ENCODE results near the gene ABR.
"Not testable (repeated sequence)": the region's sequence is repeated elsewhere in the genome, so short reads cannot be mapped to it uniquely, and the experiment has no call there.

The ABR gene

DNA sequence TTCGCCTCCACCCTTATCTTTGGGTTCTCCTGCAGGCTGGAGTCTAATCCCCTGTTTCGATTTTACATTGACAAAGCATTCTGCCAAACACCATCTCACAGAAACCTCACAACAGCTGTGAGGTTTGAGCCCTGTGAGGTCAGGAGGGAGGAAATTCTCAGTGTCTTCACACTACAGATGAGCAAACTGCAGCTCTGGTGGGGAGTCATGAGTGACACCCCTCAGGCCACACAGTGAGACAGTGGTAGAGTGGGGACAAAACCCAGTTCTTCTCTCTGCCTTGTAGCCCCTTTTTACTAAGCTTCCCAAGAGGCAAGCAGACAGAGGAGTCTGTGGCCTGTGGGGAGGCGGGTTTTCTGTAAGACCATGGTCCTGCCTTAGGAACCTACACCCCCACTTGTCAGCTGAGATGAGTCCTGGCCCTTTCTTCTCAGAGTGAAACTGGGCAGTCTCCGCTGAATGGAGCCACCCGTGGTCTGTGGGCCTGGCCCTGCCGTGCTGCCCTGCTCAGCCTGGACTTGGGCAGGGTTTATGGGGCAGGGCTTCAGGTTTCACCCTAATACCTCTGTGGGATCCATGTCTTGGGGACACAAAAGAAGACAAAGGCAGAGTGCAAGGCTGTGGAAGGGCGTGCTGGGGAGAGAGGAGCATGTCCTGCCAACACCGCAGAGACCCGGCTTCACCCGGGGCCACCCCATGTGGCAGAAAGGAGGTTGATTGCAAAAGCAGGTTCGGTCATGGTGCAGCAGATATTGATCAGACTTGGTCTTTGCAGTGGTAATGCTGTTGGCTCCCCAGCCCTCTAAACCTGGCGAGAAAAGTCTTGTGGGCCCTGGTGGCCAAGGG, 59.0 kb downstream of the ABR start:
- DNase-seq (ENCODE audit: low read depth in 2 of 2), result no peak

DNA sequence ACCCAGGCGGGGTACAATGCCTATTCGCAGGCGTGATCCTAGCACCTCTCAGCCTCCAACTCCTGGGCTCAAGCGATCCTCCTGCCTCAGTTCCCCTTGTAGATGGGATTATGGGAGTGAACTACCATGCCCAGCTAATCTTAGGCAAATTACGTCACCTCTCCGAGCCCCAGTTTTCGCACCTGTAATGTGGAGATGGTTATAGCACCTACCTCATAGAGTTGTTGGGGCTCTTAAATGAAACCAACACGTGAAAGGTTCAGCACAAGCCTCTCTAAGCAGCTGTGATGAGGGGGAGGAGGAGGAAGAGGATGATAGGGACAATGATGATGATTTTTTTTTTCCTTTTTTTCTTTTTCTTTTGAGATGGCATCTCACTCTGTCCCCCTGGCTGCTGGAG, 59.9 kb downstream of the ABR start:
- no peak for DNase-seq (ENCODE audit: low read depth in 2 of 2)

DNA sequence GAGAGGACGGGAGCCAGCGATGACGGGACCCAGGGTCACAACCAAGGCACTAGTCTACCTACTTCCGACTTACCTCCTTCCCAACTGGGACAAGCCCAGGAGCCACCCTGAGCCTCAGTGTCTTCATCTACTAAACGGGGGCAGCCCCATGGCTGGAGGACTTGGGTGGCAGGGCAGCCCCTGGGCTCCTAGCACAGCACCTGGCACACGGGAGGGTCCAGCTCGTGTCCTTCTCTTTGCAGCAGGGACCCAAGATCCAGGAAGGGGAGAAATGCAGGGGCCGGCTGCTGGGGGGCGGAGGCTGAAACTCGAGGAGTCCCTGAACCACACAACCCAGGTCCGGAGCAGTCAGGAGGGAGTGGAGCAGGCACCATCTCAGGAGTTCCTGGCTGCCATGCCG, 63.2 kb downstream of the ABR start:
- DNase-seq (ENCODE audit: low read depth in 2 of 2), result no peak

DNA sequence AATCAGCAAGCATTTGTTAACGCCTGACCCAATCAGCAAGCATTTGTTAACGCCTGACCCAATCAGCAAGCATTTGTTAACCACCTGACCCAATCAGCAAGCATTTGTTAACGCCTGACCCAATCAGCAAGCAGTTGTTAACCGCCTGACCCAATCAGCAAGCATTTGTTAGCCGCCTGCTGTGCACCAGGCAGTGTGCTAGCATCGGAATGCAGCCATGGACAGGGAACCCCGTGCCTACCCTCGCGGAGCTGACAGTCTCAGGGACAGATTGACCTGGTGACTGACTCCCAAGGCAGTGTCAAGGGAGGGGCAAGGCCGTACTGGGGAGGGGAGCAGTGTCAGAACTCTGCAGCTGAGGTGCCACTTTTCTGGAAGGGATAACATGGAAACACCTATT, 66.9 kb downstream of the ABR start:
- no peak for DNase-seq (ENCODE audit: low read depth in 2 of 2)

DNA sequence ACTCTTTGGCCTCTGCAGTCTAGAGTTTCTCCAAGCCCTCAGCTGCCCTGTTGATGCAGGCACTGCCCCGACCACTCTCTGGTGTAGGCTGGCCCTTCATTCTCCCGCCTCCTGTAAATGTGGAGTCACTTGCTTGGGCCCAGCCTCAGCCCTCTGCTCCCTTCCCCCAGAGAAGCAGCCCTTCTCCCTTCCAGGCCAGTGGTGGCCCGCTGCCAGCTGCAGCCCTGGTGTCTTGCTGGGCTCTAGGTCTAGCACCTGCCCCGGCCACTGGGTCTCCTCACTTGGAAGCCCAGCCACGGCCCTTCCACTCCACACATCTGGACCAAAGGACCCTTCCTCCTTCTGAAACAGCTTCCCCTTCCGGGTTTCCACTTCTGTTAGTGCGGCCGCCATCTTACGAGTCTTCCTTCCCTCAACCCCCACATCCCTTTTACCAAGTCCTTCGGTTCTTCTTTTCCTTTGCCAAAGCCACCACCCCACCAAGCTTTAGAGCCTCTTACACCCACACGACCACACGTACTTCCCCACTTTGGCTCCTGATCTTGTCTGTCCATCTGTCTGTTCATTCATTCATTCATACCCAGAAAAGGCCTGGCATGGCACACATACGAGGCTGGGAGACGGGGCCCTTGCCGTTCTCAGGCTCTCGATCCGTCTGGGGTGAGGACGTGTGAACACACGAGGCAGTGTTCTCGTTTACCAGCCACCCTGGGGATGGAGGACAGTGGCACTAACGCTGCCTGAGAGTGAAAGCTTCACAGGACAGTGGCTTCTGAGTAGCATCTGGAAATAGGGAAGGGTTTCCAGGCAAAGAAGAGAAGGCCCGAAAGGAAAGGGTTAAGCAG, 68.0 kb downstream of the ABR start:
- no peak for DNase-seq (ENCODE audit: low read depth in 2 of 2)

DNA sequence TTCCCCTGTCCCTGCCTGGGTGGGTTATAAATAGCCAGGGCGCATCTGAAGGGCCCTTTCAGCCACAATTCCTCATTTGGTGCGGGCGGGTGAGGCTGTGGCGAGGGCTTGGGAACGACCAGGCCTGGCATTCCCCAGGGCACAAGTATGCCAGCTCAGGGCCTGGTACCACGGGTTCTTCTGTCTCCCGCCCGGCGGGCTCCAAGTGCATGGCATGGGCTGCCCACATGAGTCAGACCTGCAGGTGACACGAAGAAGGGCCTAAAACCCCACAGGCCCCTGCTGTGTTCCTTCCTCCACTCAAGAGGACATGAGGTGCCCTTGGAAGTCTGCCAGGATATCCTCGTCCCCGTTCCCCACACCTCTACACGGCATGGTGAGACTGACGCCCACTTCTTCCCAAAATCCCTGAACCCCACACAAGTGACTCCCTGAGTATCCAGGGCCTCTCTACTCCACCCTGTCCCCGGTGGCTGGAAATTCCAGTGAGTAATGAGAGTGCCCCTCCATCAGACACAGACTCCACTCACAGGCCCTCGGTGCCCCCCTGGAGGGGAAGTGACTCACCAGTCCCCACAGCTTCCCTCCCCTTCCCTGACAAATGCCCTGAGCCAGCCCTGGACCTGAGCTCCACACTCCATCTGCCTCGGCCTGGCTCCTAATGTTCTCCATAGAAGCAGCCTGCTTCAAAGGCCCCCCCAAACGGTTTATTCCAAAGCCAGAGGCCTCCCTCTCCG, 68.8 kb downstream of the ABR start:
- DNase-seq (ENCODE audit: low read depth in 2 of 2), result no peak

DNA sequence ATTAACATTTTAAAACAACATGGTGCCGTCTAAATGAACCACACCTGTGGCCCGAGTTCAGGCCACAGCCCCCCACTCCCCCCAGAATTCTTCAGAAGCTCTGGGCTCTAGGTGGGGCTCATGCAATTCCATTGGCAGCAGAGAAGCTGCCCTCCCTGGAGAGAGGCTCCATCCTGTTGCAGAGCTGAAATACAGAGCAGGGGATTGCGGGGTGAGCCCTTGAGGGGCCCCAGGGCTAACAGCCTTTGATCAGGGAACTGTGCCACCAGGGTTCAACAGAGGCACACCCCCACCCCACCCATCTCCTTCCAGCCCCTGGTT, 69.3 kb downstream of the ABR start:
- no peak for DNase-seq (ENCODE audit: low read depth in 2 of 2)

DNA sequence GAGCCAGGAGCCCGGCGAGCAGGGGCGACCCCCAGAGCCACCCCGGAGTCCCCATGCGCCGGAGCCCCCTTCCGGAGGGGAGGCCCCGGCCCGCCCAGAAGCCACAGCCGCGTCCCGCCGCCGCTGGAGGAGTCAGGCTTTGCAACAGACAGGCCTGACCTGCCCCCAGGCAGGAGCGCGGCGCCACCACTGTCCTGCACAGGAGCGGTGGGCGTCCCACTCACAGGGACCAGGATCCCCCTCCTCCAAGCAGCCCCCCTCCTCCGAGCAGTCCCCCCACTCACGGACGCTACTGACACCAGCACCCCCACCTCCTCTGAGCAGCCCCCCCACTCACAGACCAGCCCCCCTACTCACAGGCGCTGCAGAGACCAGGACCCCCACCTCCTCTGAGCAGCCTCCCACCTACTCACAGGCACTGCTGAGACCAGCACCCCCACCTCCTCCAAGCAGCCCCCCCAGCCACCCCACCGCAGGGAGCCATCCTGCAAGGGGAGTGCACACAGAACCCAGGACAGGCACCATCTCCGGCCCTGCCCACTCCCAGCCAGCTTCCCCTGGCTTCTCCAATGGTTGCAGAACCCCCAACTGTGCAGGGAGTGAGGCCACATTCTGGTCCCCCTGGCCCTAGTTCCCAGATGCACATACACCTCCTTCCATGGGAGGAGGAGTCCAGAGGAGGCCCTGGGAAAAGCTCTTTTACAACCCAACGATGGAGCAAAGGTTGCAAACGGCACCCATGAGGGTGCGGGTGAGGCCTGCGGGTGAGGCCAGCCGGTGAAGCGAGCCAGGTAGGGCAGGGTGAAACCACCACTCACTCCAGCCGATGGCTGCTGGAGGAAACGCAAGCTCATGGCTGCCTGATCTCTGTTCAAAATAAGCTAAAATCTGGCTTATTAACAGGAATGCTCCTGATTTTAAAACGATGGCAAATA, 69.9 kb downstream of the ABR start:
- peak in 1 of 2 donors; percentile 35 for DNase-seq (ENCODE audit: low read depth in 2 of 2)

DNA sequence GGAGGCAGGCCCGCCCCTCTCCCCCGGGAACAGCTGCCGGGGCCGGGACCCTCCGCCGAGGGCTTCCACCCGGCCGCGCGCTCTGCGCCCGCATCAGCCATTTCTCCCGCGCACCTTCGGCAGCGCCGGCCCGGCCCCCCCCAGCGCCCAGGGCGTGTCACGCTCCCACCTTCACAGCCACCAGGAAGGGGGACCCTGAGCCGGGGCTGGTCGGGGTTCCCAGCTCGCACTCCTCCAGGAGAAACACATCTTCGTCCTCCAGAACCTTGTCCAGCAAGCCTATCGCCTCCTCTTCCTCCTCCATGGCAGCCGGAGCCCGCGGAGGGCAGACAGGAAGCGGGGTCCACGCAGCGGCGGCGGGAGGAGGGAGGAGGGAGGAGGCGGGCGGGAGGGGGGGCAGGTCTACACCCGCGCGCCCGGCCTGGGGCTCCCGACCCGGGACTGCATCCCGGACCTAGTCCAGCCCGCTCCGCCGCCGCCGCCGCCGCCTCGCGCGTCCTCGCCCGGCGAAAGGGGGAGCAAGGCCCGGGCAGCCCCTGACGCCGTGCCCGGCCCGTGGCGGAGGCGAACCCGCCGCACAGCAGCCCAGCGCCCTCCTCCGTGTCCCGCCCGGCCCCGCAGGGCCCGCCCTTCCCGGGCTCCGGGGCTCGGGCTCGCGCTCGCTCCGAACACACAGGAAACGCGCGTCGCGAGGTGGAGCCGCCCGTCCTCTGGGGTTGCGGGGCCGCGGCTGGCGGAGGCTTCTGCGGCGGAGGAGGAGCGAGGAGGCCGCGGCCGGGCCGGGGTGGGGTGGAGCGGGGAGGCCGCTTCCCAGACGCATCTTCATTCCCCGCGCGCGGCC, 70.8 kb downstream of the ABR start:
- DNase-seq (ENCODE audit: low read depth in 2 of 2), result peak in 1 of 2 donors; percentile 50

DNA sequence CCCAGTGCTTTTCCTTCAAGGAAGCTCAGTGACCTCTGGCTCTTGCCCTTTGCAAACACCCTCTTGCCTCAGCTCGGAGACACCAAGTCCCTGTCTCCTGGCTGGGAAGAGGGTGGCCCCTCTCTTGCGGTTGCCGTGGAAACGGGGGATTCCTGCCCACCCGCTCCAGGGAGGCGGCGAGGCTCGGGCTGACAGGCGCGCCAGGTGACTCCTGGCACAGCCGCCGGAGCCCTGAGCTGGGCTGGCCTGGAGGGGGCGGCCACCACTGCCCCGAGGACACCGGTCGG, 71.4 kb downstream of the ABR start:
- no peak for DNase-seq (ENCODE audit: low read depth in 2 of 2)

DNA sequence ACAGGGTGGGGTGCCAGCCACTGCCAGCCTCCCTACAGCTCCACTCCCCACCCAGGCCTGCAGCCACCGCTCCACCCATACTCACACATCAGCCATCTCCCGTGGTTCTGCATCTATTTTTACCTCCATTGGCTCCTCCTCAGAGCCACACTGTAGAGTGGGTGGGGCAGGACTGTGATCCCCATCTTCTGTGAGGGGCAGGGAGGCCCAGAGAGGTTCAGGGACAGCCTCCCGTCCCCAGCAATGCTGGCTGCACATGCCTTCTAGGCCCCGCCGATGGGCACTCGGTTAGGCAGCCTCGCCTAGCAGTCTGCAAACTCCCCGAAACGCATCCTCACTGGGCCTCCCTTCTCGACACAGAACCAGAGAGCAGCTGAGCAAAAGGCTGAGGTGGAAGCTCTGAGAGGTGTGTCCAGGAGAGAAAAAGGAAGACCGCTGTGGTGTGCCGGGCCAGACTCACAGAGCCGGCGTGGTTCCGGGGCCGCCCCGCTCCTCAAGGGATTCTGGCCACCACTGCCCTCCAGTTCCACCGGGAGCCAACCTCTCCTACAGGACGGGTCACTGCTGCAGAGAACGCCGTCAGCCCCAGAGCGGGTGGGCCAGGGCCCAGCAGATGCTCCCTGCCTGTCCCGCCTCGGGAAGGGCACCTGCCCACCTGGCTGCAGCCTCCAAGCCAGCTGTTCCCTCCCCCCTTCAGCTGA, 71.9 kb downstream of the ABR start:
- no peak for DNase-seq (ENCODE audit: low read depth in 2 of 2)

DNA sequence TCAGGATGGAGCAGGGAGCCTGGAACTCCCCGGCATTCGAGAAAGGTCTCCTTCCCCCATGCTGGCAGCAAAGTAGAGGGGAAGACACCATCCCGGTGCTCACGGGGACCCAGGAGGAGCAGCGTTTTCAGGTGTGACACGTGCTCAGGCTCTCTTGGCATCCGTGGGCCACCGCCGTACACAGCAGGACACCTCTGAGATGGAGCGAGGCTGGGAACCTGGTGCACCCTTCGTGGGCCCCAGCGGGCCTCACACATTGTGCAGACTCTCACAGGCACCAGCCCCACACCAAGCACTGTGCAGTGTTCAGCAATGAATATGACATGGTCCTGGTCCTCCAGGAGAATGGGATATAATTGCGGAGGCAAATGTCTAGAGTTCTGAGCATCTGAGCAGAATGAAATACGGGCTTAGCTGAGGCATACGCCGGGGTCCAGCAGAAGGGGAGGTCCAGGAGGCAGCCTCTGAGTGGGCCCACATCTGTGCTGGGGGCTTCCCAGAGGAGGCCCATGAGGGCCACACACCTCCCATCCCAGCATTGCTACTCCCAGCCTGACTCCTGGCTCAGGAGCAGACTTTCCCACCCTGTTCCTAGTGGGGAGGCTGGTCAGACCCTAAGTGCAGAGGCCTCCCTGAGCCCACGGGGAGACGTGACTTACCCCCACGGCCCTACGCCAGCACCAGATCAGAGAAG, 72.6 kb downstream of the ABR start:
- no peak for DNase-seq (ENCODE audit: low read depth in 2 of 2)

DNA sequence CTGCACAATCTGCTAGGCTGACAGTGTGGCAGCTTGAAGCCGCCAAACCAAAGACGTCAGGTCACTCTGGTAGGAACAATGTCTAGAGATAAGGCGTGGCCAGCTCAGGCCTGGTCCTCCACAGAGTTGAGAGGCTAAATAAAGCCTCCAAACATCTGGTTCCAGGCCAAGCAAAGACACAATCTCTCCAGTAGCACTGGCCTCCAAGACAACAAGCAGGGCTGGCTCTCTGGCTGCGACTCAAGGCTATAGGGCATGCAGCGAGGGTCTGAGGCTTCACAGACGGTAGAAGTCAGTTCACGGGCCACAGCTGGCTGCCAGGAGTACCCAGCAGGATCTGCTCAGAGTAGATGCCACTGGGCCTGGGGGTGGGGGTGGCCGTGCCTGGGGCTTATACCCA, 75.6 kb downstream of the ABR start:
- DNase-seq (ENCODE audit: low read depth in 2 of 2), result no peak

DNA sequence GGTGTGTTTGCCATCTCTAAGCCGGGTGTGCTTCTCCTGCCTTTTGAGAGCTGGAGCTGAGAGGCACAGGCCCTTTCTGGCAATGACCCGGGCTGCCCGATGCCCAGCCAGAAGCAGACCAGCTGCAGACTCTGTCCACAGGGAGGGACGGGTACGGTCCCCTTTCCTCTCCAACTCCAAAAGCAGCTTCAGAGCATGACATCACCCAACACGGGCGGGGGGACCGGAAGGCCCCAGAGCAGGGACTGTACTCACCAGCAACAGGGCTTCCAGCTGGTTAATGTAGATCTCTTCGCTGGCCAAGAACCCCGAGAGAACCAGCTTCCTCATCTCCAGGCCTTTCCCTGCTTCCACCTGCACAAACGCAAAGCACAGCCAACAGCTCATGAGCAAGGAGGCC, 79.4 kb downstream of the ABR start:
- no peak for DNase-seq (ENCODE audit: low read depth in 2 of 2)

DNA sequence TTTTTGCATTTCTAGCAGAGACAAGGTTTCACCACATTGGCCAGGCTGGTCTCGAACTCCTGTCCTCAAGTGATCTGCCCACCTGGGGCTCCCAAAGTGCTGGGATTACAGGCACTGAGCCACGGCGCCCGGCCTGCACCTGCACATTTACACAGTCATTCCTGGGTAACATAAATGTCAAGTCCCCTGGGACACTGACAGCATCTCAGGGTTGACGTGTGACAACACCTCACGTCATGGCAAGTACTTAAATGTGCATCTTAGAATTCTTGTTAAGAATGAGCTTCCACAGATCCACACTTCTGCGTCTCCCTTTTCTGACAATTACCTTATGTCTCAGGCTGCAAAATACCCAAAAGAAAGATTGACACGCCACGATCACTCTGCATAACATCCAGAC, 80.5 kb downstream of the ABR start:
- no peak for DNase-seq (ENCODE audit: low read depth in 2 of 2)

DNA sequence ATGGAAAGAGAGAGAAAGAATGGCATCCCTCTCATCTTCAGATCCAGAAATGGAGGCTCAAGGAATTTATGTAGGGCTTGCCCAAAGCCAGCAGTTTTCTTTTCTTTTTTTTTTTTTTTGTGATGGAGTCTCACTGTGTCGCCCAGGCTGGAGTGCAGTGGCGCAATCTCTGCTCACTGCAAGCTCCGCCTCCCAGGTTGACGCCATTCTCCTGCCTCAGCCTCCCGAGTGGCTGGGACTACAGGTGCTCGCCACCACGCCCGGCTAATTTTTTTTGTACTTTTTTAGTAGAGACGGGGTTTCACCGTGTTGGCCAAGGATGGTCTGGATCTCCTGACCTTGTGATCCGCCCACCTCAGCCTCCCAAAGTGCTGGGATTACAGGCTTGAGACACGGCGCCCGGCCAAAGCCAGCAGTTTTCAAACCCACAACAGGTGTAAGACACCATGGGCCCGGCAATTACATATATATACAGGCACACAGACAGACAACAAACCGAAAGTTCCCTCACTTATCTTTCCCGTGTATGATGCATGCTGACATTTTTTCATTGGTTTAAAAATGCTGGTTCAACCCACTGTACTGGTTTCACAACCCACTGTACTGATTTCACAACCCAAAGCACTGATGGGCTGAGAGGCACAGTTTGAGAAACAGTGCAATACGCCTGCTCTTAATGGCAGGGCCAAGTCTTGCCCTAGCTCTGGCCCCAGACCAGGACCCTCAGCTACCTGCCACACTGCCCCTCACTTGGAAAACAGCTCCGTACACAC, 81.6 kb downstream of the ABR start:
- DNase-seq (ENCODE audit: low read depth in 2 of 2), result not testable (repeated sequence)

DNA sequence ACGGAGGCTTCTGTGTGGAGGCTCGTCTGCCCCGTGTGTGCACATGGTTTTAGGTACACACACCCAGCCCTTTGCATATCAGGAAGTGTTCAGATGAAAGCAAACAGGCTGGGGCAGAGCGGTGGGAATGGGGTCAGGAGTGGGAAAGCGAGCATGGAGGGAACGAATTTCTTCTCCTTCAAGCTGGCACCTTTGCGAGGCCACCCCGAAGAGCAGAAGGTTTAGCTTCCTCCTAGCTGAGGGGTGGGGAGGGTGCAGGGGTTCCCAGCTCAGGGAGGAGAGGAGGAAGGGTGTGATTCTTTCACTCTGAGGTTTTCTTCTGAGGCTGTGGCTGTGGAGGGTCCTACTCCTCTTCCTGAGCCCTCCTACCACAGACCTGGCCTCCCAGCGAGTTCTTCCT, 83.6 kb downstream of the ABR start:
- no peak for DNase-seq (ENCODE audit: low read depth in 2 of 2)

DNA sequence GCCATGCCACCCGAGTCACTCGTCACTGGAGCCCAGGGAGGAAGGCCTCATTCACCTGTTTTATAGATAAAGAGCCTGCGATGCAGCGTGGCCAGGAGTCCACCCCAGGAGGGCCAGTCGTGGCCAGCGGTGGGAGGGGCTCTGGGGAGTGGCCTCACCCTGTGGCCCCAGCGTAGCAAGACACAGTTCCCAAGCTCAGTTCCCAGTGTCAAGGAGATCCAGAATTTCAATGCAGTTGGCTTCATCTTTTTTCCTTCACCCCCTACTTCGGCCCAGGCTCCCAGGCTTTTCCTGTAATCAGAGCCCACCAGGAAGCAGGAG, 84.0 kb downstream of the ABR start:
- DNase-seq (ENCODE audit: low read depth in 2 of 2), result no peak

All from stimulated activated CD4-positive, alpha-beta T cell treated with anti-CD3 and anti-CD28 coated beads, Interleukin-15, amount 100 ng/mL, for 48 hours (primary cell).